Colonic mucosa (tissue), 4 donors: ENCODE results near the gene FOXF2. TPM values are rescaled to one million over a fixed set of nuclear protein-coding genes. Genes with fewer than 3 reads are reported as not detected.
"Not testable (repeated sequence)": the region's sequence is repeated elsewhere in the genome, so short reads cannot be mapped to it uniquely, and the experiment has no call there.

ENCODE experiments used
- DNase-seq: peaks from one replicate; pipeline ENCODE4 v3.0.0-alpha.2; 2020
- H3K27ac ChIP-seq: fragments of 200-600 bp; one replicate; pipeline ENCODE4 v1.8.0; 2021
- H3K27me3 ChIP-seq: fragments of 200-600 bp; one replicate; pipeline ENCODE4 v1.8.0; 2021
- H3K36me3 ChIP-seq: fragments of 200-600 bp; one replicate; pipeline ENCODE4 v1.8.0; 2021
- H3K4me1 ChIP-seq: fragments of 200-600 bp; one replicate; pipeline ENCODE4 v1.8.0; 2021; ENCODE audit warnings: mild to moderate bottlenecking
- H3K4me3 ChIP-seq: fragments of 200-600 bp; one replicate; pipeline ENCODE4 v1.8.0; 2021
- H3K9ac ChIP-seq, 2 donors: one replicate each; pipeline ENCODE4 v1.7.0; 2013; ENCODE audit warnings: control low read depth in 2 of 2, low read depth in 2 of 2, low read length in 2 of 2
- H3K9me3 ChIP-seq: fragments of 200-600 bp; one replicate; pipeline ENCODE4 v1.8.0; 2021
- CTCF ChIP-seq: fragments of 200-600 bp; IDR thresholded peaks from one replicate; pipeline ENCODE4 v1.8.0; 2022; ENCODE audit warnings: antibody characterized with exemption, mild to moderate bottlenecking
- intact Hi-C: fragments of 100-400 bp; cut with DNase I; formaldehyde crosslinking; loops from one replicate; pipeline ENCODE4 v1.14.1; 2022
- total RNA-seq, 2 donors: library from RNA; stranded (reverse); fragmentation: NEBNext Ultra II Directional in 1 of 2; extraction: Animal tissue kit (Norgen Biotek cat#: 25700) in 1 of 2; gene quantifications; one replicate each; pipeline ENCODE4 v1.2.1, GENCODE V29; 2021
- donor health status: healthy.
- donor health status: DM: no; HTN: no; CAD: no.
- donor health status: DM: no; HTN: no; CAD: no.

The FOXF2 gene
- total RNA-seq, 2 donors from 2014 or later, result 4.2 to 8.4 TPM

- H3K27me3 ChIP-seq, result peaks cover 10% of the 10 kb centered on the region
- no peaks in the 10 kb centered on the region for H3K36me3 ChIP-seq
- DNase-seq, result no peak
- H3K4me1 ChIP-seq, result no peaks in the 10 kb centered on the region
- H3K9me3 ChIP-seq, result no peaks in the 10 kb centered on the region
- H3K27ac ChIP-seq, result no peak overlapping the region
- no peak for TF ChIP-seq CTCF
- no peak overlapping the region for H3K4me3 ChIP-seq
- H3K9ac ChIP-seq, result no peak overlapping the region
- intact Hi-C loops, result no loop called here
These were observed 25.4 kb upstream of the FOXF2 start for GRCh38 chr6:1363729-1364572.

GRCh38 chr6:1364791-1365190 lies 24.6 kb upstream of the FOXF2 start:
- Histone ChIP-seq H3K9me3 (no peaks in the 10 kb centered on the region), H3K36me3 (no peaks in the 10 kb centered on the region), H3K27ac (no peak overlapping the region), H3K4me3 (no peak overlapping the region), H3K27me3 (peaks cover 10% of the 10 kb centered on the region), H3K9ac (no peak overlapping the region), H3K4me1 (no peaks in the 10 kb centered on the region)
- intact Hi-C loops, result no loop called here
- no peak for DNase-seq
- TF ChIP-seq CTCF, result no peak

GRCh38 chr6:1365686-1366085 lies 23.7 kb upstream of the FOXF2 start:
- Histone ChIP-seq H3K27me3 (peaks cover 2% of the 10 kb centered on the region), H3K36me3 (no peaks in the 10 kb centered on the region), H3K27ac (no peak overlapping the region), H3K9me3 (no peaks in the 10 kb centered on the region), H3K9ac (no peak overlapping the region), H3K4me3 (no peak overlapping the region), H3K4me1 (no peaks in the 10 kb centered on the region)
- intact Hi-C loops, result no loop called here
- no peak for TF ChIP-seq CTCF
- DNase-seq, result no peak

- no peaks in the 10 kb centered on the region for H3K9me3 ChIP-seq
- no peaks in the 10 kb centered on the region for H3K27me3 ChIP-seq
- H3K9ac ChIP-seq, result no peak overlapping the region
- no peak overlapping the region for H3K27ac ChIP-seq
- no peaks in the 10 kb centered on the region for H3K36me3 ChIP-seq
- TF ChIP-seq CTCF, result no peak
- H3K4me1 ChIP-seq, result no peaks in the 10 kb centered on the region
- H3K4me3 ChIP-seq, result no peak overlapping the region
- intact Hi-C loops, result no loop called here
- DNase-seq, result no peak
These were observed 21.6 kb upstream of the FOXF2 start for GRCh38 chr6:1367771-1368170.

GRCh38 chr6:1368940-1369339 lies 20.4 kb upstream of the FOXF2 start:
- Histone ChIP-seq H3K27me3 (no peaks in the 10 kb centered on the region), H3K36me3 (no peaks in the 10 kb centered on the region), H3K9ac (no peak overlapping the region), H3K4me1 (no peaks in the 10 kb centered on the region), H3K4me3 (no peak overlapping the region), H3K9me3 (no peaks in the 10 kb centered on the region), H3K27ac (no peak overlapping the region)
- no peak for DNase-seq
- no peak for TF ChIP-seq CTCF
- intact Hi-C loops, result no loop called here

GRCh38 chr6:1369695-1370094 lies 19.7 kb upstream of the FOXF2 start:
- H3K27ac ChIP-seq, H3K27me3 ChIP-seq, H3K9ac ChIP-seq, H3K9me3 ChIP-seq, DNase-seq, H3K36me3 ChIP-seq, intact Hi-C loops, H3K4me1 ChIP-seq, H3K4me3 ChIP-seq: not testable (repeated sequence)
